ENCODE results near the gene IQSEC3.

IQSEC3 gene

GRCh38 chr12:84056-84455, 17.5 kb downstream of the IQSEC3 start:
- no peak for DNase-seq

- DNase-seq: no peak
Observed at GRCh38 chr12:85191-85666, 18.7 kb downstream of the IQSEC3 start.

DNA sequence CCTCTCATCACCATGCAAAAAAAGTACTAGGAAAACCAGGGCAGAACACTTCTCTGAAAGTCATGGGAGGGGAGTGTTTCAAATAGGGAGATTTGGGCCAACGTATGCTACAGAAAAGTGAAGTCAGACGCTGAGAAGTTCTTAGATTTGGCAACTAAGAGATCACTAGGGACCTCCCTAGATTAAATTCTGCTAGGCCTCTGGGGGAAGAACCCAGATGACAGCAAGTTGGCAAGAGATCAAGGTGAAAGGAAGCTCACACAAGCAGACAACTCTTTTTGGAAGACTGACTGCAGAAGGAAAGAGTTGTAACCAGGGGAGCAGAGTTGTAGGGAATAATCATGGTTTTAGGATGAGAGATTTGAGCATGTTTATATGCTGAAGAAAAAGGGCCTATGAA, 20.7 kb downstream of the IQSEC3 start:
- no peak for DNase-seq

- DNase-seq: no peak
Observed at GRCh38 chr12:87856-88255, 21.3 kb downstream of the IQSEC3 start.

GRCh38 chr12:89653-90052, 23.1 kb downstream of the IQSEC3 start:
- no peak for DNase-seq

DNA sequence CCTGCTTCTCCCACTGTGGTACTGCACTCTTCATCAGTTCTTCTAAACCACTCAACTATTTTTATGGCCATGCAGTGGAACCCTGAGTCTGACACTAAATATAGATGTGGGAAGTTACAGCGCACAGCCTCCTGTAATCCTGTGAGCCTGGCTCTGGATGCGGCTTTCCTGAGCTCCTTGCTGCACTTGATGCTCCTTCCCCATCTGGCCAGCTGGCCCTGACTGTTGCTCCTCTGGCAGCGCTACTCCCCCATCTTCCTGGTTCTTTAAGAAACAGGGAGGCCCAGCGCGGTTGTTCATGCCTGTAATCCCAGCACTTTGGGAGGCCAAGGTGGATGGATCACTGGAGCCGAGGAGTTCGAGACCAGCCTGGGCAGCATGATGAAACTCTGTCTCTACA, 24.6 kb downstream of the IQSEC3 start:
- no peak for DNase-seq

GRCh38 chr12:93266-94005, 26.9 kb downstream of the IQSEC3 start:
- no peak for DNase-seq

GRCh38 chr12:96543-96942, 30.0 kb downstream of the IQSEC3 start:
- no peak for DNase-seq

DNA sequence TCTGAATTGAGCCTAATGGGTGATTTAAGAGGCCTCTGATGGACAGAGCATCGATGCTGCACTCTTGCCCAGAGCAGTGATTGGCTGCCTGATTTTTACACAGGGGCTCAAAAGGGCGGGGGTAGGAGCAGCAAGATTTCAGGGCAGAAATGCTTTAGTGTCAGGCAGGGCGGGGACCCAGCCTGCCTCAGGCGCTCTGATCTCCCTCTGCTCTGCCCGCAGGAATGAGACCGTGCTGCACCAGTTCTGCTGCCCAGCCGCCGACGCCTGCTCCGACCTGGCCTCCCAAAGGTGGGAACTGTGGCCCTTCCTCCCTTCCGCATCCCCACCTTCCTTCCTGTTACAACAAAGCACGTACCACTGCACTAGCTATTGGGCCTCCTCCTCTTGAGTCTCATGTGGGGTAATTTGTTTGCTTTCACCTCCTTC, 32.4 kb downstream of the IQSEC3 start:
- no peak for DNase-seq

- DNase-seq: no peak
Observed at GRCh38 chr12:99605-100004, 33.0 kb downstream of the IQSEC3 start.

DNA sequence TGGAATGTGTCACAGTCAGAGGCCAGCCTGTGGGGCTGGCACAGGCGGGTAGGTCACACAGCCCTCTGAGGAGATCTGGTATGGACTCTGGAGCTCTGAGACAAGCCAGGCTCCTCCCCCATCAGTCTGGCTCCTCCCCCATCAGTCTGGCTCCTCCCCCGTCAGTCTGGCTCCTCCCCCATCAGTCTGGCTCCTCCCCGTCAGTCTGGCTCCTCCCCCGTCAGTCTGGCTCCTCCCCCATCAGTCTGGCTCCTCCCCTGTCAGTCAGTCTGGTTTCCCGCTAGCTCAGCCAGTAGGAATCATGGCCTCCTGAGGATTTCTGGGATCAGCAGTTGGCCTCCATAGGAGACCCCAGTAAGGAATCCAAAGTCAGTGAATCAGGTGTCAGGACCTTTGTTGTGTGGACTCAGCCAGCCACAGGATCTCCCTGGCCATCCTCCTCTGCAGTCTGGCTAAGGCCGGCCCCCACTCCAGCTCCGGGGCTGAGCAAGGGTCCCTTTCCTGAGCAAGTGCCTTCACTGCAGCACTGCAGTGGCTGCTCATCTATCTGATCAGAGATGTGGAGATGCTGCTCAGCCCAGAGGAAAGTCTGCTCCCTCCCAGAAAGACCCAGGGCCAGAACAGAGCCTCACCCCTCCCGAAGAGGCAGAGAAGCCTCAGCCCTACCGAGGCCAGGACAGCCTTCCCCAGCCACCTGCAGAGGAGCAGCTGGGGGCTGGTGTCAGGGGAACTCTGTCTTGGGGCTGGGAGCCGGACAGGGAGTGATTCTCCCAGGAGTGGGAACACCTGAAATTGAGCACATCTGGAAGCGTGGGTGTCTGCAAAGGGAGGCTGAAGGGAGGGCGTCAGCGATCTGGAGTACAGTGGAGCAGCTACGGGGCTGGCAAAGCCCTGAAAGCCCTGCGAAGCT, 35.7 kb downstream of the IQSEC3 start:
- no peak for DNase-seq

DNA sequence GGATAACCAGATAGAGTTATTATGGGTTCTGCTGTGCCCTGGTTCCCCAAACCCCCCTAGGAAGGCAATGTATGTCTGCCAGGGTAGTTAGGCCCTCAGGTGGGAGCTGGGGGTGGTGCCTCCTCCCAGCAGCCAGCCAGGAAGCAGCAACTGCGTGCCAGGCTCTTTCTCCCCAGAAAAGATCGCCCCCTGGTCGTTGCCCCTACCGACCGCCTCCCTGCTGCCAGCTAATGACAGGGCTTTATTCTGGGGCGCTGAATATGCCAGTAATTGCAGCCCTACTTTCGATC, 36.3 kb downstream of the IQSEC3 start:
- no peak for DNase-seq

GRCh38 chr12:103169-103981, 36.8 kb downstream of the IQSEC3 start:
- DNase-seq: no peak

GRCh38 chr12:104551-105081, 38.0 kb downstream of the IQSEC3 start:
- no peak for DNase-seq

DNA sequence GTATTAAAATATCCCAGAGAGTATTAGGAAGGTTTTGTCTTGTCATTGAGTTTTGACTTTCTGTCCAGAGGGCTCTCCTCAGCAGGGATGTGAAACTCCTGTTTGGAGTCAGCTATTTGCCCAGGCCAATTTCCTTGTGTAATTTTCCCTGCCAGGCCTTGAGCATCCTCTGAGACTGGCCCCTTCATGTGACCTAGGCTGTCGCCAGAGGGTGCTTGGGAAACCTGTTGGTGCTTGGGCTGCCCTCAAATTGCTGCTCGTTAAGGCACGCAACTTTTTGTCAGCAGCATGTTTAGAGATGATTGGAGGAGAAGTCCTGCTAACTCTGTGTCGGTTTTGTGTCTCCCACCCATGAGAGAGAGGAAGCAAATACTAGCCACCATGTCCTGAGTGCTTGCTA, 39.1 kb downstream of the IQSEC3 start:
- DNase-seq: no peak

DNA sequence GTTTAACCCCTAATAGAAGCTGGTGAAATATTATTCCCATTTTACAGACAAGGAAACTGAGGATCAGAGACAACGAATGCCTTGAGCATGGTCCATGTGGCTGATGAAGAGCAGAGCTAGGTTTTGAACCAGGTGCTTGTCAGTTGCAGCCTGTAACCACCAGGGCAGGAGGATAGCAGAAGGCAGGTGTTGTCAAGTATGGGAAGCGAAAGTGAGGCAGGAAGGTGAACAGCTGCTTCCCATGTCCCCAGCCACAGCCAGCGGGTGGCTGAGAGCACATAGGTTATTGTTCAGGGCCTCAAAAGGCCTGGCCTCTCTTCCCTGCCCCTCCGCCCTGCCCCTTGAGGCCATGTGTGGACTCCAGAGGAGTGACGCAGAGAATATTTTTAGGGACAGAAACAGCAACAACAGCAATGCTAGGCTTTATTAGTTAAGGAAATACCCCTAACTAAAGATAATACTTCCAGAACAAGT, 39.6 kb downstream of the IQSEC3 start:
- no peak for DNase-seq

- DNase-seq: no peak
Observed at GRCh38 chr12:108594-108993, 42.0 kb downstream of the IQSEC3 start.

DNA sequence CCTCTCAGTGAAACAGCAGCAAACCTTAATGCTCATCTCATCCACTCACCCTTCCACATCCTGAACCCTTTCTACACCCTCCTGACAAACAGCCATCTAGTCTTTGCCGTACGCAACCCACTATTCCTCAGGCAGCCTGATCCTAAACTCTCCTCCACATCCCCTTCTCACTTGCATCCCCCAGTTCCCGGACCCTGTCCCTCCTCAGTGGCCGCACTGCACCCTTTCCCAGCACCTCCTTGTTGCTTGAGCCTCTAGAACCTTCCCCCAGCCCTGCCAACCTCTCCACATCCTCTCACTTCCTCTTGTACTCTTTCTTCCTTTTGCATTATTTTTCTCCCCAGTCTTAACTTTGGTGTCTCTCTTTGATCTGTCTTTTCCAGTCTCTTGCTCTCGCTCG, 42.9 kb downstream of the IQSEC3 start:
- no peak for DNase-seq

DNA sequence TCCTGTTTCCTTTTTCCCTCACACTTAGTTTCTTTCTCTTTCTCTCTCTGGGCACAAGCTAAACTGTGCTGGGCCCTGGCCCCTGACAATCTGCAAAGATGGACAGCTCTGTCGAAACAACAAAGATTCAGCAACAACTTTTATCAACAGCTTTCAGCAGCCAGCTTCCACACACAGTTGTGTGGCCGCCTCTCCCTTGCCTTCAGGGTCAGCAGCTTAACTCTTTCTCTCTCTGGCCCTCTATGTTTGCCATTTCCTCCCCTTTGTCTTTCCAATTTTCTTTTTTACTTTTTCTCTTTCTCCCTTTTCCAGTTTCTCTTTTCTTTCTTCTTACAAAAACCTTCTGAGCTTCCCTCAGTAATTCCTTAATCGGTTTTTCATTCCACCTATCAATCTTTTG, 43.3 kb downstream of the IQSEC3 start:
- DNase-seq: no peak

GRCh38 chr12:111699-112493, 45.3 kb downstream of the IQSEC3 start:
- DNase-seq: no peak

GRCh38 chr12:113347-113746, 46.8 kb downstream of the IQSEC3 start:
- no peak for DNase-seq

GRCh38 chr12:114626-115211, 48.2 kb downstream of the IQSEC3 start:
- no peak for DNase-seq
